Calu3 (cell line): ENCODE measurements around the gene DLST. TPM values are rescaled to one million over a fixed set of nuclear protein-coding genes. Genes with fewer than 3 reads are reported as not detected.

Source experiments
- BruUV-seq: library from RNA; stranded (reverse); fragments of 400-500 nt; replicated peaks from 2 replicates; lab custom pipeline; 2021; lab: Mats Ljungman, UMichigan
- CTCF ChIA-PET: fragments of 300-600 bp; sonication (Branson Sonifier 250); formaldehyde crosslinking; loops from one replicate; lab custom pipeline; 2022; ENCODE audit warnings: antibody characterized with exemption; lab: Charles Lee
- DNase-seq: peaks from one replicate; pipeline ENCODE4 v3.0.0; 2022
- H3K27ac Mint-ChIP-seq: one replicate; pipeline ENCODE4 v1.8.0; 2022; ENCODE audit warnings: mixed read lengths; ENCODE audit not compliant: unreplicated experiment
- H3K27me3 Mint-ChIP-seq: one replicate; pipeline ENCODE4 v1.8.0; 2022; ENCODE audit warnings: mixed read lengths; ENCODE audit not compliant: unreplicated experiment
- H3K36me3 Mint-ChIP-seq: one replicate; pipeline ENCODE4 v1.8.0; 2022; ENCODE audit warnings: mild to moderate bottlenecking, moderate library complexity, mixed read lengths; ENCODE audit not compliant: insufficient read depth, unreplicated experiment
- H3K4me1 Mint-ChIP-seq: one replicate; pipeline ENCODE4 v1.8.0; 2022; ENCODE audit warnings: mild to moderate bottlenecking, low read depth, mixed read lengths; ENCODE audit not compliant: unreplicated experiment
- H3K4me3 Mint-ChIP-seq: one replicate; pipeline ENCODE4 v1.8.0; 2022; ENCODE audit warnings: mild to moderate bottlenecking, low read depth, moderate library complexity, mixed read lengths; ENCODE audit not compliant: unreplicated experiment
- H3K9me3 Mint-ChIP-seq: one replicate; pipeline ENCODE4 v1.8.0; 2022; ENCODE audit warnings: low read depth, mixed read lengths; ENCODE audit not compliant: unreplicated experiment
- intact Hi-C: fragments of 100-400 bp; cut with micrococcal nuclease; formaldehyde crosslinking; loops from one replicate; pipeline ENCODE4 v1.10.0; 2022; ENCODE audit not compliant: unreplicated experiment
- total RNA-seq: library from RNA; stranded (reverse); gene quantifications from 2 replicates; pipeline ENCODE4 v1.2.3, GENCODE V29; 2022
- TF ChIP-seq, protein P1 (sequence below): fragments of 200-600 bp; IDR thresholded peaks from one replicate; pipeline ENCODE4 v1.8.0; 2022; ENCODE audit warnings: antibody characterized with exemption; ENCODE audit not compliant: unreplicated experiment

Gene DLST
- total RNA-seq, 1 experiment from 2014 or later = 84.2 TPM

DNA sequence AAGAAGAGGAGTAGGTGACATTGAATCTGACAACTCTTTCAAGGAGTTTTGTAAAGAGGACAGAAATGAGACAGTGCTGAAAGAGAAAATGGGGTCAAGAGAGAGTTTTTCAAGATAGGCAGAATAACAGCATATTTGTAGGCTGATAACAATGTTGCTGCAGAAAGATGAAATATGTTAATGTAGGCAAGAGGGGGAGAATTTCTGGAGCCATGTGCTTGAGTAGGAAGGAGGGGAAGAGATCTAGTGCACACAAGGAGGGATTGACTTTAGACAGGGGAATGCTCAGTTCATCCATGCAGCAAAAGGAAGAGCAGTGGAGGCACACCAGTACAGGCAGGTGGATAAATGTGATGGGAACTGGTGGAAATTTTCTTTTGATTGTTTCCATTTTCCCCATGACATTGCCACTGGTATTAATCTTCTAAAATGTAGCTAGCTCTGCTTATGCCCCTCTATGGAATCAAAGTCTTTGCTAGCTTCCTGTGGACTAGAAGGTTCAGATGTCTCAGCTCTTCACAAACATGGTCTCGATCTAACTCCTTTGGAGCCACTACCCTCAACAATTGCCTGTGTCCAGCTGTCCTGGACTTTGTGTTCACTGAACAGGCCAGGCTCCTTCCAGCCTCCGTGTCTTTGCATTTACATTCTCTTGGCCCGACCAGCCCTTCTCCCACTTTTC is 14.9 kb upstream of the DLST start:
- no TSS peak for BruUV-seq
- CTCF ChIA-PET = no interaction called here
- Mint-ChIP-seq H3K4me1 (no peaks in the 10 kb centered on the region), H3K27me3 (peaks cover 30% of the 10 kb centered on the region), H3K4me3 (no peak overlapping the region), H3K27ac (no peak overlapping the region), H3K36me3 (no peaks in the 10 kb centered on the region), H3K9me3 (no peaks in the 10 kb centered on the region)
- no peak for DNase-seq
- TF ChIP-seq, protein P1, sequence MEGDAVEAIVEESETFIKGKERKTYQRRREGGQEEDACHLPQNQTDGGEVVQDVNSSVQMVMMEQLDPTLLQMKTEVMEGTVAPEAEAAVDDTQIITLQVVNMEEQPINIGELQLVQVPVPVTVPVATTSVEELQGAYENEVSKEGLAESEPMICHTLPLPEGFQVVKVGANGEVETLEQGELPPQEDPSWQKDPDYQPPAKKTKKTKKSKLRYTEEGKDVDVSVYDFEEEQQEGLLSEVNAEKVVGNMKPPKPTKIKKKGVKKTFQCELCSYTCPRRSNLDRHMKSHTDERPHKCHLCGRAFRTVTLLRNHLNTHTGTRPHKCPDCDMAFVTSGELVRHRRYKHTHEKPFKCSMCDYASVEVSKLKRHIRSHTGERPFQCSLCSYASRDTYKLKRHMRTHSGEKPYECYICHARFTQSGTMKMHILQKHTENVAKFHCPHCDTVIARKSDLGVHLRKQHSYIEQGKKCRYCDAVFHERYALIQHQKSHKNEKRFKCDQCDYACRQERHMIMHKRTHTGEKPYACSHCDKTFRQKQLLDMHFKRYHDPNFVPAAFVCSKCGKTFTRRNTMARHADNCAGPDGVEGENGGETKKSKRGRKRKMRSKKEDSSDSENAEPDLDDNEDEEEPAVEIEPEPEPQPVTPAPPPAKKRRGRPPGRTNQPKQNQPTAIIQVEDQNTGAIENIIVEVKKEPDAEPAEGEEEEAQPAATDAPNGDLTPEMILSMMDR = no peak
- intact Hi-C loops = no loop called here

DNA sequence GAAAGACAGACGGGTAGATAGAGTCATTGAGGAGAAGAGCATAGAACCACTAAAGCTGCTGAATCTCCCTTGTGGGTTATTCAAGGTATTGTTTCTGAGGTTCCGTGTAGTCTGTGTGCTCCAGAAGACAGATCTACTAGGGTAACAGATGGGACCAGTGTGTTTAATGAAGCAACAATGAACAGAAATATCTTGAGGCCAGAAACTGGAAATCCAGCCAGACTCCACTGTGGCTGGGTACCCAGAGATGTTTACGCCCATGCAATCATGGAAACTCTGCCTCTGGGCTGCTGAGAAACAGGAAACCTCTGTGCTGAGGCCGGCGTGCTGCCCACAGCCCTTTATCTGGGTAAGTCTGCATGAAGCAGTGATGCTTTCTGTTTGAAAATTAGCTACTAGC is 14.0 kb upstream of the DLST start:
- H3K27me3 Mint-ChIP-seq = peaks cover 30% of the 10 kb centered on the region
- H3K4me3 Mint-ChIP-seq = no peak overlapping the region
- H3K9me3 Mint-ChIP-seq = no peaks in the 10 kb centered on the region
- DNase-seq = no peak
- no peaks in the 10 kb centered on the region for H3K4me1 Mint-ChIP-seq
- TF ChIP-seq, protein P1 = no peak
- no TSS peak for BruUV-seq
- CTCF ChIA-PET = interaction anchor here (0.5 kb wide), 1 partner anchor 11 kb away, joined by 4 read pairs; no protein-coding TSS in a partner anchor
- H3K27ac Mint-ChIP-seq = no peak overlapping the region
- intact Hi-C loops = no loop called here
- no peaks in the 10 kb centered on the region for H3K36me3 Mint-ChIP-seq

DNA sequence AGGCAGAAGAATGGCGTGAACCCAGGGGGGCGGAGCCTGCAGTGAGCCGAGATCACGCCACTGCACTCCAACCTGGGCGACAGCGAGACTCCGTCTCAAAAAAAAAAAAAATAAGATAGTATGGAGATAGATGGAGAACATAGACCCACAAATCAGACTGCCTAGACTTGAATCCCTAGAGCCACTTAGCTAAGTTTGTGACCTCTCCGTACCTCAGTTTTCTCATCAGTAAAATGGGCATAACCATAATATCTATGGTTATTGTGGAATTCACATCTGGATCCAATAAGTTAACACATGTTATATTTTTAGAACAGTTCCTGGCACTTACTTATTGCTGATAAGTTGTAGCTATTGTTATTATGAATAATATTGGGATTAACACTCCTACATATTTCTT is 13.0 kb upstream of the DLST start:
- intact Hi-C loops = no loop called here
- Mint-ChIP-seq H3K27ac (no peak overlapping the region), H3K4me1 (no peaks in the 10 kb centered on the region), H3K9me3 (no peaks in the 10 kb centered on the region), H3K27me3 (peaks cover 30% of the 10 kb centered on the region), H3K36me3 (no peaks in the 10 kb centered on the region), H3K4me3 (no peak overlapping the region)
- CTCF ChIA-PET = no interaction called here
- BruUV-seq = no TSS peak
- no peak for DNase-seq
- TF ChIP-seq, protein P1 = no peak

DNA sequence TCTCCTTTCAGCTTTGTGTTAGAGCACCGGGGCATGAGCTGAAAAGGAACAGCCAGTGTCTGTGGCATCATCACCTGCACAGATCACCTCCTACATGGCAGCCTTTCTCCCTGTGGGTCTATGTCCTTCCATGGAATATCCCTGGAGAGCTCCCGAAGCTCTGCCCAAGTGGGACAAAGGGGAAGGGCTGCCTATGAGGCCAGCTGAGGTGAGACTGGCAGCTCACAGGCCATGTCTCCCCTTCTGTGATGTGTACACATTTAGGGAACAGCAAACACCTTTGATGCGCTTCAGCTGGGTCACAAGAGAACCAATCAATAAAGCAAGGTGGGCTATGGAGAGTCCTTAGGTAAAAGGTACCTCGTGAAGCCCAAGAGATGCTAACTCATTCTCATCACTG is 9.9 kb upstream of the DLST start:
- no peak for DNase-seq
- Mint-ChIP-seq H3K27me3 (peaks cover 11% of the 10 kb centered on the region), H3K9me3 (no peaks in the 10 kb centered on the region), H3K4me1 (no peaks in the 10 kb centered on the region), H3K27ac (no peak overlapping the region), H3K4me3 (no peak overlapping the region), H3K36me3 (no peaks in the 10 kb centered on the region)
- CTCF ChIA-PET = interaction anchor here (0.6 to 3.4 kb wide), 3 partner anchors 9 to 182 kb away, joined by 3 to 11 read pairs (median 4); no protein-coding TSS in a partner anchor
- BruUV-seq = no TSS peak
- TF ChIP-seq, protein P1 = no peak
- intact Hi-C loops = no loop called here
